PFSK-1 (cell line): ENCODE measurements around the gene FAM149A.

Experiments used
- POLR2AphosphoS5 ChIP-seq: IDR thresholded peaks from 2 replicates; pipeline ENCODE4 v1.6.1; 2012; ENCODE audit warnings: low read depth, mild to moderate bottlenecking, control low read depth, low read length, moderate library complexity
- TAF1 ChIP-seq: IDR thresholded peaks from 2 replicates; pipeline ENCODE4 v1.6.1; 2012; ENCODE audit warnings: low read length, control low read depth, borderline replicate concordance; ENCODE audit not compliant: insufficient read depth

DNA sequence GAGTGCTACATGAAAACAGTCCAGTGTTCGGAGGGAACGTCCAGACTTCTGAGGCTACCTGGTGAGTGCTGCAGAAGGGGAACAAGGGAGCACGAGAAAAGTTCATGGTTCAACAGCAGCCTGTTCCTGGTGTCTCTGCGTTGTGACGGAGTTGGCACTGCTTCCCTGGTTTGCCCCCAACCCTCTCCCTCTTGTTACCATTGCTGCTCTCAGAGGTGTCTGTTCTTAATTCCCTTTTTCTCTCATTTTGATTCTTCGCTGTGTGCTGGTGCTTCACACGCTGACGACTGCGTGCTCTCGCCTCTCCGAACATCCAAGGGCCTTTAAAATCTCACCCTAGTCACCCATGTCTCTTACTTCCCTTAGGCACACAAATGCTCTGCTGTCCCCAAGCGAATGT lies 1.6 kb upstream of the FAM149A start:
- no peak for TF ChIP-seq POLR2AphosphoS5
- TF ChIP-seq TAF1, result no peak
